Neuron (in vitro differentiated cells): ENCODE results near the gene FARP1.

Source experiments
- H2AFZ ChIP-seq: one replicate; pipeline ENCODE4 v1.6.1; 2013; ENCODE audit warnings: low read depth, mild to moderate bottlenecking, inconsistent platforms, low read length, moderate library complexity
- H3K27me3 ChIP-seq: one replicate; pipeline ENCODE4 v1.6.1; 2013; ENCODE audit warnings: low read length; ENCODE audit not compliant: insufficient read depth
- H3K36me3 ChIP-seq: one replicate; pipeline ENCODE4 v1.6.1; 2013; ENCODE audit warnings: low read length; ENCODE audit not compliant: insufficient read depth
- H3K4me1 ChIP-seq: one replicate; pipeline ENCODE4 v1.6.1; 2013; ENCODE audit warnings: low read length; ENCODE audit not compliant: insufficient read depth
- H3K4me3 ChIP-seq: 2 replicates; pipeline ENCODE4 v1.5.1; 2013; ENCODE audit warnings: mild to moderate bottlenecking, low read length, moderate library complexity
- H3K9me3 ChIP-seq: one replicate; pipeline ENCODE4 v1.6.1; 2013; ENCODE audit warnings: low read length

Gene FARP1

GRCh38 chr13:98389319-98389718 lies 246.4 kb downstream of the FARP1 start:
- H3K27me3 ChIP-seq: no peaks in the 10 kb centered on the region
- H2AFZ ChIP-seq: no peak overlapping the region
- no peaks in the 10 kb centered on the region for H3K9me3 ChIP-seq
- H3K36me3 ChIP-seq: peaks cover 89% of the 10 kb centered on the region
- H3K4me3 ChIP-seq: no peak overlapping the region
- no peaks in the 10 kb centered on the region for H3K4me1 ChIP-seq

- H3K36me3 ChIP-seq: peaks cover 90% of the 10 kb centered on the region
- no peak overlapping the region for H3K4me3 ChIP-seq
- H3K4me1 ChIP-seq: no peaks in the 10 kb centered on the region
- H3K27me3 ChIP-seq: no peaks in the 10 kb centered on the region
- H3K9me3 ChIP-seq: no peaks in the 10 kb centered on the region
- H2AFZ ChIP-seq: no peak overlapping the region
Observed at GRCh38 chr13:98390086-98390715, 247.3 kb downstream of the FARP1 start.

GRCh38 chr13:98393873-98394272 lies 251.0 kb downstream of the FARP1 start:
- Histone ChIP-seq H3K9me3 (no peaks in the 10 kb centered on the region), H3K4me3 (no peak overlapping the region), H3K36me3 (peaks cover 78% of the 10 kb centered on the region), H3K4me1 (no peaks in the 10 kb centered on the region), H3K27me3 (no peaks in the 10 kb centered on the region), H2AFZ (no peak overlapping the region)

DNA sequence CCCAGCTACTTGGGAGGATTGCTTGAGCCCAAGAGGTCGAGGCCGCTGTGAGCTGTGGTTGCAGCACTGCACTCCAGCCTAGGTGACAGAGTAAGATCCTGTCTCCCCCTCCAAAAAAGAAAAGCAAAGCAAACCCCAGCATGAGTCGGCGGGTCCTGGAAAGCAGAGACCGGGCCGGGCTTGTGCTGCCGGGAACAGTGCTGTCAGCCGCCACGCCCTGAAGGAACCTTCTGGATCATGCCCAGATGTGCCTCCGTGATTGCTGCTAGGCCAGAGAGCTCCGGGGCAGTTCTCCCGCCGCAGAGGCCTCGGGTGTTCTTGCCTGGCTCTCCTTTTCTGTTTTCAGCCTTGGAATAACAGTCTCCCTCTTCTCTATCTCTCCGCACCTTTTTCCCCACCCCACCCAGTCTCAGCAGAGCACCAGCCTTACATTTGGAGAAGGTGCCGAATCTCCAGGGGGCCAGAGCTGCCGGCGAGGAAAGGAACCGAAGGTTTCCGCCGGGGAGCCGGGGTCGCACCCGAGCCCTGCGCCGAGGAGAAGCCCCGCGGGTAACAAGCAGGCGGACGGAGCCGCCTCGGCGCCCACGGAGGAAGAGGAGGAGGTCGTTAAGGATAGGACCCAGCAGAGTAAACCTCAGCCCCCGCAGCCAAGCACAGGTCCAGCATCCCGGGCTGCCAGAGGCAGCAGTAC lies 252.1 kb downstream of the FARP1 start:
- Histone ChIP-seq H3K9me3 (no peaks in the 10 kb centered on the region), H3K36me3 (peaks cover 76% of the 10 kb centered on the region), H2AFZ (no peak overlapping the region), H3K27me3 (no peaks in the 10 kb centered on the region), H3K4me3 (no peak overlapping the region), H3K4me1 (no peaks in the 10 kb centered on the region)

GRCh38 chr13:98396071-98396710 lies 253.3 kb downstream of the FARP1 start:
- H3K27me3 ChIP-seq: no peaks in the 10 kb centered on the region
- H3K4me3 ChIP-seq: no peak overlapping the region
- no peaks in the 10 kb centered on the region for H3K9me3 ChIP-seq
- no peak overlapping the region for H2AFZ ChIP-seq
- H3K4me1 ChIP-seq: no peaks in the 10 kb centered on the region
- peaks cover 64% of the 10 kb centered on the region for H3K36me3 ChIP-seq

- Histone ChIP-seq H3K9me3 (no peaks in the 10 kb centered on the region), H2AFZ (no peak overlapping the region), H3K27me3 (no peaks in the 10 kb centered on the region), H3K4me1 (no peaks in the 10 kb centered on the region), H3K36me3 (peaks cover 58% of the 10 kb centered on the region), H3K4me3 (no peak overlapping the region)
Observed at GRCh38 chr13:98397221-98397620, 254.3 kb downstream of the FARP1 start.

DNA sequence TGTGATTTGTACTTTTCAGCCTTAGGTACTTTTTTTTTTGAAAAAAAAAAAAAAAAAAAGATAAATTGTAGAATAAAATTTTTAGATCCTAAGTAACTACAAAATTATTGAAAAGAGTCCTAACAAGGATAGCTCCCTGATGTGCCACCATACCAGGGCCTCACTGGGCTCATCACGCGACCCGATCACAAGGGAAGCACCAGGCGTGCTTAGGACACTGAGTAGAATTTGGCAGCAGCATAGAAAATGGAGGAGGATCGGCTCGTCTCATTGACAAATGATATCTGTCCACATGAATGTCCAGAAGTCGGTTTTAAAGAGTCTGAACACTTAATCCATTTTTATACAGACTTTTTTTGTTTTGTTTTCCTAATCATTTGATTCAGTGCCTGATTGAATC lies 255.0 kb downstream of the FARP1 start:
- Histone ChIP-seq H3K4me1 (no peaks in the 10 kb centered on the region), H3K9me3 (no peaks in the 10 kb centered on the region), H2AFZ (no peak overlapping the region), H3K4me3 (no peak overlapping the region), H3K36me3 (peaks cover 53% of the 10 kb centered on the region), H3K27me3 (no peaks in the 10 kb centered on the region)

DNA sequence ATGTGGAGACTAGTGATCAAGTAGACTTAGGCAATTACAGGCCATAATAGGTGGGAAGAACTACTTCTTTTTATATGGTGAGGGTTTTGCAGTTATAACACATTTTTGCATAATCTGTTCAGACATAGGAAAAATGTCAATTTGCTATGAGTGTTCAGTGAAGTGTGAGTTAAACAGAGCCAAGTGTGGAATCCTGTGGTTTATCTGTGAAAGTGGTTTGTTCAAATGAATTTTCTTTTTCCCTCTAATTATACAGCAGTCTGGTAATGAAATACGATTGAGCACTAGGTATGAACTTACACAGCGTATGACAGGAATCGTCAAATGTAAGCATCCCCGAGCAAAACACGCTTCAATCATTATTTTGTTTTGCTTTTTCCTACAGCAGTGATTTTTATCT lies 255.7 kb downstream of the FARP1 start:
- Histone ChIP-seq H3K4me3 (no peak overlapping the region), H3K36me3 (peaks cover 45% of the 10 kb centered on the region)

DNA sequence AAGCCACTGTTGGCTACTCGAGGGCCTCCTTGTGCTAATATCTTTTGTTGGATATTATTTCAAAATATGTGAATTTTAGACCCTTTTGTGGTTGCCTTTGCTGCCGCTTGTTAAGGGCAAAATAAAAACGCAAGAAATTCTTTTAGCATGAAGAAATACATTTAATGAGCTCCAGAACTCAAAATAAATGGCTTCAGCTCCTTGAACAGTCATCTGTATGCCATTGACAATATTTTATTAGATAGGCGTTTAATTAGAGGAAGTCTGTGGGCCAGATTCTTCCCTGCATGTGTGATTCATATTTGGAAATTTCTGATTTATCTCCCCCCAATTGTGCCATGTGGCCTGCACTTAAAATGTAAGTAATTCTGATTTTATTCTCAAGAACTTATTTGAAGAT lies 256.9 kb downstream of the FARP1 start:
- no peak overlapping the region for H2AFZ ChIP-seq
- H3K4me3 ChIP-seq: no peak overlapping the region
- H3K27me3 ChIP-seq: no peaks in the 10 kb centered on the region
- H3K4me1 ChIP-seq: peaks cover 4% of the 10 kb centered on the region
- H3K9me3 ChIP-seq: no peaks in the 10 kb centered on the region
- H3K36me3 ChIP-seq: peaks cover 35% of the 10 kb centered on the region

More for the DNA sequence above, 255.7 kb downstream of the FARP1 start:
- Histone ChIP-seq H3K4me1 (no peaks in the 10 kb centered on the region), H3K9me3 (no peaks in the 10 kb centered on the region), H3K27me3 (no peaks in the 10 kb centered on the region), H2AFZ (no peak overlapping the region)

DNA sequence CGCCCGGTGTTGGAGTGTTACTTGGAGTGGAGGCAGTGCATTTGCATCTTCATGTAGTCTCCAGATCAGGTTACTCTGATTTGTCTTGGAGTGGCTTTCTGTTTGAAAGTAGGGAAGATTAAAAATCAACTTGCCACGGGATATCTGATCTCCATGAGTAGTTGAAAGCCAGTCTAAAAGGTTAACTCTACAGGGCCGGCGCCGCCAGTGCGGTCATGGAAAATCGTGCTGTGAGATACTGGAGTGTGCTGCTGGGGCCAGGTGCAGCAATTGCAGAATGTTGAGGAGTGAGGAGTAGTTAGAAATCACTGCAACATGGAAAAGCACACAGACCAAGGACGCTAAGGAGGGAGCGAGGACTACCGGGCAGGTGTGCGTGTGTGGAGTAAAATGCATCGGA lies 259.0 kb downstream of the FARP1 start:
- no peak overlapping the region for H3K4me3 ChIP-seq
- H3K27me3 ChIP-seq: no peaks in the 10 kb centered on the region
- peaks cover 10% of the 10 kb centered on the region for H3K4me1 ChIP-seq
- no peaks in the 10 kb centered on the region for H3K9me3 ChIP-seq
- no peak overlapping the region for H2AFZ ChIP-seq
- H3K36me3 ChIP-seq: peaks cover 13% of the 10 kb centered on the region

DNA sequence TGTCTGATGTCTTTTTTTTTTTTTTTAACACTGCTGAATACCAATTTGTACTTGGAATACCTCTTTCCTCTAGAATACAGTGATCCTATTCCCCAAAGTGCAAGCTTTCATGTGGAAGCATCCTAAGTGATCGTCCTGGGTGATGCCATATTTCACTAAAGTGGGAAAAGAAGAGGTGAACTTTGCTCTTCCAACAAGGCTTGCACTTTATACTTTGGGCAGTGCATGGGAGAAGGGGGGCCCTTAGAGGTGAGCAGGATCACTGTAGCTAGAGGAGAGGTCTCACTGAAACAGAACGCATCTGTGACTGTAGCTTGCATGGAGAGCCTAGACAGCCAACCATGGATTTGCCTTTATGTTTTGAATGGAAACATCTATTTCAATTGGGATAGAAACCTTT lies 260.2 kb downstream of the FARP1 start:
- no peak overlapping the region for H2AFZ ChIP-seq
- no peaks in the 10 kb centered on the region for H3K27me3 ChIP-seq
- H3K4me3 ChIP-seq: no peak overlapping the region
- no peaks in the 10 kb centered on the region for H3K9me3 ChIP-seq
- peaks cover 11% of the 10 kb centered on the region for H3K36me3 ChIP-seq
- H3K4me1 ChIP-seq: peaks cover 10% of the 10 kb centered on the region

DNA sequence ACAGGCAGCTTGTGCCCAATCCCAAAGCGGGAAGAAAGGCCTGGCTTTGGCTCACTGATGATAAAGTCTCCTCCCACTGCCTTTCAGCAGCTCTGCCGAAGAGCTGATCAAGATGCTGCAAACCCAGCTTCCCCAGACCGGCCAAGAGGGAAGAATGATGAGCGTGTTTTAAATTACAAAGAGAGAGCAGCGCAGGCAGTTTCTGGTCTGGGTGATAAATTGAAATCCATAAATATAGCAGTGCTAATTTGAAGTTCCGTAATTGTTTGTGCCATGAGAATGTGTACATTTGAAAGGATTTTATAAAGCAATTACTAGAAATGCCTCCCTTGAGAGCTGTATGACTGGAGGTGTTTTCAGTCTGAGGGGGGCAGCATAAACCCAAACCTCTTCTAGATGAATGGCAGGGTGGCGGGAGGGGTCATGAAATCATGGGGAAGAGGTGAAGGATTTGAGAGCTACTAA lies 262.2 kb downstream of the FARP1 start:
- no peaks in the 10 kb centered on the region for H3K9me3 ChIP-seq
- H3K4me1 ChIP-seq: peaks cover 10% of the 10 kb centered on the region
- H3K27me3 ChIP-seq: no peaks in the 10 kb centered on the region
- H2AFZ ChIP-seq: no peak overlapping the region
- peaks cover 8% of the 10 kb centered on the region for H3K36me3 ChIP-seq
- H3K4me3 ChIP-seq: no peak overlapping the region

GRCh38 chr13:98405690-98406344 lies 262.9 kb downstream of the FARP1 start:
- Histone ChIP-seq H3K36me3 (peaks cover 8% of the 10 kb centered on the region), H3K4me1 (peaks cover 10% of the 10 kb centered on the region), H2AFZ (no peak overlapping the region), H3K9me3 (no peaks in the 10 kb centered on the region), H3K27me3 (no peaks in the 10 kb centered on the region), H3K4me3 (no peak overlapping the region)
